HepG2 (cell line): ENCODE results near the gene PLD1. TPM values are rescaled to one million over a fixed set of nuclear protein-coding genes. Genes with fewer than 3 reads are reported as not detected.

ENCODE experiments used
- ASH2L ChIP-seq: fragments of 300-600, 200-600 bp; sonication (generic); IDR thresholded peaks from 2 replicates; pipeline ENCODE4 v1.7.0; 2017; ENCODE audit warnings: low read depth, mild to moderate bottlenecking, moderate library complexity, mixed read lengths, low read length; ENCODE audit not compliant: insufficient read length
- EED ChIP-seq: sonication (generic); formaldehyde crosslinking; IDR thresholded peaks from 2 replicates; pipeline ENCODE4 v1.5.0; 2020; ENCODE audit warnings: mild to moderate bottlenecking, missing genetic modification reagents
- GATAD1 ChIP-seq: IDR thresholded peaks from 2 replicates; pipeline ENCODE4 v1.6.1; 2016; ENCODE audit warnings: missing genetic modification reagents, missing compliant biosample characterization
- GTF3A ChIP-seq: sonication (generic); formaldehyde crosslinking; conservative IDR thresholded peaks from 2 replicates; pipeline ENCODE4 v1.4.0; 2020; ENCODE audit warnings: mild to moderate bottlenecking, missing genetic modification reagents
- HNRNPUL1 ChIP-seq: fragments of 200-400 bp; formaldehyde crosslinking; IDR thresholded peaks from 2 replicates; pipeline ENCODE4 v1.6.1; 2017; ENCODE audit warnings: low read depth, mild to moderate bottlenecking, low read length, moderate library complexity
- HOXA5 ChIP-seq: sonication (generic); formaldehyde crosslinking; IDR thresholded peaks from 2 replicates; pipeline ENCODE4 v1.4.0; 2020; ENCODE audit warnings: missing genetic modification reagents
- KLF6 ChIP-seq: IDR thresholded peaks from 2 replicates; pipeline ENCODE4 v1.8.0; 2016; ENCODE audit warnings: missing biosample characterization, missing genetic modification reagents
- PHF21A ChIP-seq: sonication (generic); formaldehyde crosslinking; IDR thresholded peaks from 2 replicates; pipeline ENCODE4 v1.5.0; 2020; ENCODE audit warnings: mild to moderate bottlenecking, missing genetic modification reagents
- POLR2G ChIP-seq: fragments of 200-400 bp; formaldehyde crosslinking; IDR thresholded peaks from 2 replicates; pipeline ENCODE4 v1.6.1; 2018; ENCODE audit warnings: mild to moderate bottlenecking, low read depth, low read length, moderate library complexity
- TAF1 ChIP-seq: sonication (generic); formaldehyde crosslinking; IDR thresholded peaks from 2 replicates; pipeline ENCODE4 v1.4.0; 2020; ENCODE audit warnings: missing genetic modification reagents
- ZNF276 ChIP-seq: sonication (generic); formaldehyde crosslinking; IDR thresholded peaks from 2 replicates; pipeline ENCODE4 v1.4.0; 2020; ENCODE audit warnings: mild to moderate bottlenecking, low read depth, missing genetic modification reagents
- ZNF362 ChIP-seq: sonication (generic); formaldehyde crosslinking; IDR thresholded peaks from 2 replicates; pipeline ENCODE4 v1.4.0; 2020; ENCODE audit warnings: missing genetic modification reagents, mild to moderate bottlenecking, borderline replicate concordance
- ZNF615 ChIP-seq: sonication (generic); formaldehyde crosslinking; IDR thresholded peaks from 2 replicates; pipeline ENCODE4 v1.5.0; 2020; ENCODE audit warnings: mild to moderate bottlenecking, missing genetic modification reagents, borderline replicate concordance
- ZNF878 ChIP-seq: sonication (generic); formaldehyde crosslinking; IDR thresholded peaks from 2 replicates; pipeline ENCODE4 v1.8.1; 2023; ENCODE audit warnings: mild to moderate bottlenecking, missing genetic modification reagents, moderate library complexity
- polyA plus RNA-seq, 8 experiments: library from polyadenylated mRNA; depleted of rRNA in 3 of 8; stranded (reverse) in 7 of 8; unstranded in 1 of 8; fragments of >200 nt; fragmentation: Illumina TruSeq in 4 of 8; extraction: Trizol in 4 of 8; gene quantifications; 2 replicates each; pipeline versions ENCODE4 v1.2.1 to v1.2.3, GENCODE V29; 2011 to 2016; ENCODE audit warnings: low read depth in 4 of 8, missing spikeins in 1 of 8, mixed read lengths in 1 of 8; ENCODE audit not compliant: insufficient read depth in 1 of 8
- total RNA-seq, 5 experiments: library from RNA; depleted of rRNA; stranded (reverse); fragments of >200 nt; fragmentation: Illumina TruSeq; extraction: Trizol; gene quantifications; 2 replicates each; pipeline ENCODE4 v1.2.3, GENCODE V29; 2016; ENCODE audit warnings: low read depth in 1 of 5
- TF ChIP-seq, protein P1 (sequence below): sonication (generic); formaldehyde crosslinking; IDR thresholded peaks from 2 replicates; pipeline ENCODE4 v1.4.0; 2020; ENCODE audit warnings: missing genetic modification reagents
- TF ChIP-seq, protein P2 (sequence below), 2 experiments: sonication (generic) in 1 of 2; formaldehyde crosslinking in 1 of 2; IDR thresholded peaks; 2 replicates each; pipeline versions ENCODE4 v1.4.0 to v1.6.1; 2018 to 2020; ENCODE audit warnings: missing genetic modification reagents in 2 of 2, borderline replicate concordance in 1 of 2, low read depth in 1 of 2, mild to moderate bottlenecking in 1 of 2, missing biosample characterization in 1 of 2
- TF ChIP-seq, protein P3 (sequence below): IDR thresholded peaks from 2 replicates; pipeline ENCODE4 v1.6.1; 2016

PLD1 gene
- total and polyA plus RNA-seq, 2 of the 13 experiments (the other 11 are each of a cell fraction or from before 2014, with no cell fraction given) = 27.1 to 59.4 TPM

GRCh38 chr3:171840811-171841619 lies 30.7 kb upstream of the PLD1 start (continued):
- TF ChIP-seq, protein P1, sequence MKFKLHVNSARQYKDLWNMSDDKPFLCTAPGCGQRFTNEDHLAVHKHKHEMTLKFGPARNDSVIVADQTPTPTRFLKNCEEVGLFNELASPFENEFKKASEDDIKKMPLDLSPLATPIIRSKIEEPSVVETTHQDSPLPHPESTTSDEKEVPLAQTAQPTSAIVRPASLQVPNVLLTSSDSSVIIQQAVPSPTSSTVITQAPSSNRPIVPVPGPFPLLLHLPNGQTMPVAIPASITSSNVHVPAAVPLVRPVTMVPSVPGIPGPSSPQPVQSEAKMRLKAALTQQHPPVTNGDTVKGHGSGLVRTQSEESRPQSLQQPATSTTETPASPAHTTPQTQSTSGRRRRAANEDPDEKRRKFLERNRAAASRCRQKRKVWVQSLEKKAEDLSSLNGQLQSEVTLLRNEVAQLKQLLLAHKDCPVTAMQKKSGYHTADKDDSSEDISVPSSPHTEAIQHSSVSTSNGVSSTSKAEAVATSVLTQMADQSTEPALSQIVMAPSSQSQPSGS (CRISPR knock-in tag) = peak; percentile 79
- TF ChIP-seq GTF3A (CRISPR knock-in tag) (0 out of 2 replicates have a peak, but pooled peaks have one; percentile 76), PHF21A (CRISPR knock-in tag) (peak; percentile 66; the same call in 1 of the 2 replicates), EED (no peak), TAF1 (CRISPR knock-in tag) (peak; percentile 56; the same call in 1 of the 2 replicates), ASH2L (peak; percentile 77), POLR2G (peak; percentile 76), HOXA5 (CRISPR knock-in tag) (no peak; the same call in 1 of the 2 replicates), ZNF362 (CRISPR knock-in tag) (peak; percentile 84), GATAD1 (peak; percentile 44), ZNF878 (CRISPR knock-in tag) (peak; percentile 65; the same call in 1 of the 2 replicates), ZNF615 (CRISPR knock-in tag) (no peak), ZNF276 (CRISPR knock-in tag) (no peak), KLF6 (CRISPR knock-in tag) (peak; percentile 77; the same call in 1 of the 2 replicates), HNRNPUL1 (peak; percentile 82)
- TF ChIP-seq, protein P2, sequence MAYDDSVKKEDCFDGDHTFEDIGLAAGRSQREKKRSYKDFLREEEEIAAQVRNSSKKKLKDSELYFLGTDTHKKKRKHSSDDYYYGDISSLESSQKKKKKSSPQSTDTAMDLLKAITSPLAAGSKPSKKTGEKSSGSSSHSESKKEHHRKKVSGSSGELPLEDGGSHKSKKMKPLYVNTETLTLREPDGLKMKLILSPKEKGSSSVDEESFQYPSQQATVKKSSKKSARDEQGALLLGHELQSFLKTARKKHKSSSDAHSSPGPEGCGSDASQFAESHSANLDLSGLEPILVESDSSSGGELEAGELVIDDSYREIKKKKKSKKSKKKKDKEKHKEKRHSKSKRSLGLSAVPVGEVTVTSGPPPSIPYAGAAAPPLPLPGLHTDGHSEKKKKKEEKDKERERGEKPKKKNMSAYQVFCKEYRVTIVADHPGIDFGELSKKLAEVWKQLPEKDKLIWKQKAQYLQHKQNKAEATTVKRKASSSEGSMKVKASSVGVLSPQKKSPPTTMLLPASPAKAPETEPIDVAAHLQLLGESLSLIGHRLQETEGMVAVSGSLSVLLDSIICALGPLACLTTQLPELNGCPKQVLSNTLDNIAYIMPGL (CRISPR knock-in tag; IDR thresholded peaks at IDR 0.05; ENCODE audit: borderline replicate concordance in 1 of 2, low read depth in 1 of 2) = peak in 1 of 2 experiments; percentile 16; a peak in 1 of 4 replicates
- TF ChIP-seq, protein P3, sequence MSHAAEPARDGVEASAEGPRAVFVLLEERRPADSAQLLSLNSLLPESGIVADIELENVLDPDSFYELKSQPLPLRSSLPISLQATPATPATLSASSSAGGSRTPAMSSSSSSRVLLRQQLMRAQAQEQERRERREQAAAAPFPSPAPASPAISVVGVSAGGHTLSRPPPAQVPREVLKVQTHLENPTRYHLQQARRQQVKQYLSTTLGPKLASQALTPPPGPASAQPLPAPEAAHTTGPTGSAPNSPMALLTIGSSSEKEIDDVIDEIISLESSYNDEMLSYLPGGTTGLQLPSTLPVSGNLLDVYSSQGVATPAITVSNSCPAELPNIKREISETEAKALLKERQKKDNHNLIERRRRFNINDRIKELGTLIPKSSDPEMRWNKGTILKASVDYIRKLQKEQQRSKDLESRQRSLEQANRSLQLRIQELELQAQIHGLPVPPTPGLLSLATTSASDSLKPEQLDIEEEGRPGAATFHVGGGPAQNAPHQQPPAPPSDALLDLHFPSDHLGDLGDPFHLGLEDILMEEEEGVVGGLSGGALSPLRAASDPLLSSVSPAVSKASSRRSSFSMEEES = peak; percentile 83
